Mesothelial cell of epicardium (in vitro differentiated cells): ENCODE results near the gene RAB8B. TPM values are rescaled to one million over a fixed set of nuclear protein-coding genes. Genes with fewer than 3 reads are reported as not detected.

ENCODE experiments used
- DNase-seq, 2 experiments: peaks; one replicate each; pipeline ENCODE4 v3.0.0; 2021; ENCODE audit warnings: low spot score in 2 of 2; ENCODE audit not compliant: unreplicated experiment in 2 of 2
- H3K27ac Mint-ChIP-seq: 2 replicates; pipeline ENCODE4 v1.8.0; 2021; ENCODE audit warnings: mixed read lengths
- H3K27me3 Mint-ChIP-seq: 2 replicates; pipeline ENCODE4 v1.8.0; 2021; ENCODE audit warnings: low read depth, mixed read lengths
- H3K36me3 Mint-ChIP-seq: 2 replicates; pipeline ENCODE4 v1.8.0; 2021; ENCODE audit warnings: mixed read lengths
- H3K4me1 Mint-ChIP-seq: 2 replicates; pipeline ENCODE4 v1.8.0; 2021; ENCODE audit warnings: mixed read lengths
- H3K4me3 Mint-ChIP-seq: 2 replicates; pipeline ENCODE4 v1.8.0; 2021; ENCODE audit warnings: mild to moderate bottlenecking, moderate library complexity, mixed read lengths
- H3K9me3 Mint-ChIP-seq: 2 replicates; pipeline ENCODE4 v1.8.0; 2021; ENCODE audit warnings: mixed read lengths
- total RNA-seq: library from RNA; stranded (reverse); gene quantifications from 3 replicates; pipeline ENCODE4 v1.2.1, GENCODE V29; 2021
- TF ChIP-seq, protein P1 (sequence below): fragments of 200-600 bp; sonication (generic); IDR thresholded peaks from one replicate; pipeline ENCODE4 v1.5.0; 2021; ENCODE audit warnings: antibody characterized with exemption; ENCODE audit not compliant: unreplicated experiment

RAB8B gene
- total RNA-seq, 1 donor from 2014 or later = 20.2 TPM

DNA sequence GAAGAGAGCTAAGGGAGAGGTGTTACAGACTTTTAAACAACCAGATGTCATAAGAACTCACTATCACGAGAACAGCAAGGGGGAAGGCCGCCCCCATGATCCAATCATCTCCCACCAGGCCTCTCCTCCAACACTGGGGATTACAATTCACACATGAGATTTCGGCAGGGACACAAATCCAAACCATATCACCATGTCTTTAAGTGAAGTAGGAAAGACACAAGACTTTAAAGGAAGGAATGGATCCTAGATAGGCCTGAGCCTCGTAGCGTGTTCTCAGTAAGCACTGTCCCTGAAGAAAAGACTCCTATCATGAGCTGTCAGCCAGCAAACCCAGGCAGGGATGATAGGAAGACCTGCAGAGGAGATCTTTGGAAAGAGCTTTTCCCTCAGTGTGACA lies 17.0 kb upstream of the RAB8B start:
- no peaks in the 10 kb centered on the region for H3K27me3 Mint-ChIP-seq
- no peak overlapping the region for H3K4me3 Mint-ChIP-seq
- no peak overlapping the region for H3K27ac Mint-ChIP-seq
- no peaks in the 10 kb centered on the region for H3K4me1 Mint-ChIP-seq
- H3K36me3 Mint-ChIP-seq = no peaks in the 10 kb centered on the region
- no peak for DNase-seq
- no peaks in the 10 kb centered on the region for H3K9me3 Mint-ChIP-seq
- TF ChIP-seq, protein P1, sequence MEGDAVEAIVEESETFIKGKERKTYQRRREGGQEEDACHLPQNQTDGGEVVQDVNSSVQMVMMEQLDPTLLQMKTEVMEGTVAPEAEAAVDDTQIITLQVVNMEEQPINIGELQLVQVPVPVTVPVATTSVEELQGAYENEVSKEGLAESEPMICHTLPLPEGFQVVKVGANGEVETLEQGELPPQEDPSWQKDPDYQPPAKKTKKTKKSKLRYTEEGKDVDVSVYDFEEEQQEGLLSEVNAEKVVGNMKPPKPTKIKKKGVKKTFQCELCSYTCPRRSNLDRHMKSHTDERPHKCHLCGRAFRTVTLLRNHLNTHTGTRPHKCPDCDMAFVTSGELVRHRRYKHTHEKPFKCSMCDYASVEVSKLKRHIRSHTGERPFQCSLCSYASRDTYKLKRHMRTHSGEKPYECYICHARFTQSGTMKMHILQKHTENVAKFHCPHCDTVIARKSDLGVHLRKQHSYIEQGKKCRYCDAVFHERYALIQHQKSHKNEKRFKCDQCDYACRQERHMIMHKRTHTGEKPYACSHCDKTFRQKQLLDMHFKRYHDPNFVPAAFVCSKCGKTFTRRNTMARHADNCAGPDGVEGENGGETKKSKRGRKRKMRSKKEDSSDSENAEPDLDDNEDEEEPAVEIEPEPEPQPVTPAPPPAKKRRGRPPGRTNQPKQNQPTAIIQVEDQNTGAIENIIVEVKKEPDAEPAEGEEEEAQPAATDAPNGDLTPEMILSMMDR = no peak

DNA sequence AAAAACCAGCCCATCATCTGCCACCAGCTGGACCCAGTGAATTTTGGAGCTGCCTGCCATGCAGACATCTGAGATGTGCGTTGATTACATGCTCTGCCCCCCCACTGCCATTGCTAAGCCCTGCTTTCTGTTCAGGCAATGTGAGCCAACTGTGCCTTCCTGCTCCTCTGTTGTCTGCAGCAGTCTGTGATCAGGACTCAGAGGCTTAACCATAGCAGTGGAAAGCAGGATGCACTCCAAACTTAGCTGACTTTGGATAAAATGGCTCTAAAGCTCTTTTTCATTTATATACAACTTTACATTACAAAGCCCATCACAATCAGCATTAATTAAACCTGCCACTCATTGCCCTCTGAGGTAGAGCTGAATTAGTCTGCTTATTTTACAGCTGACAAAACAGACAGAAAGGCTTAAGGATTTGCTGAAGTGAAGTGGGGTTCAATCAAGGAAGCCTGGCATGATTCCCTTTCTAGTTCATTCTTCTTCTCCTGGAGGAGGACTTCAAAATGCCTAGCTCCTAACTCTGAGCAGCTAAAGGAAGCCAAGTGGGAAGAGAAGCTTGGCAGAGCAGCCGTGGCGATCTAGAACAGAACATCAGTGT lies 16.5 kb upstream of the RAB8B start:
- Mint-ChIP-seq H3K4me1 (peaks cover 4% of the 10 kb centered on the region), H3K27ac (no peak overlapping the region), H3K27me3 (no peaks in the 10 kb centered on the region), H3K9me3 (no peaks in the 10 kb centered on the region), H3K36me3 (no peaks in the 10 kb centered on the region), H3K4me3 (no peak overlapping the region)
- TF ChIP-seq, protein P1 = no peak
- no peak for DNase-seq

DNA sequence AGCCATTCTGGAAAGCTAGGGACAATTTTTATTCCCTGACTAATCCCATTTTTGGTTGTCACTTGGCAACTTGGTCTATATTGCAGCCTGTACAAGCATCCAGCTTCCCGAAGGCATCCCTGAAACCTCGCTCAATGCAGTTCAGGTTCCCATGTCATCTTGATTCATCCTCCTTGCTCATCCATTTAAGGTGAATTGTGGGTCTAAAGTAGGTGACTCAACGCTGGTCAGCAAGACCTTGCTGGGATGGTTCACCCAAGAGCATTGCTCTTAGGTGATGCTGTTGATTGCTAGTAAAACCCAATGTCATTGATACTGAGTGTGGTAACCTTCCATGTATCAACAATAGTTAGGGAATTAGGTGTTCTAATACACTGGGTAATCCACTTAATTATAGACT lies 13.1 kb upstream of the RAB8B start:
- no peak for DNase-seq
- H3K27me3 Mint-ChIP-seq = no peaks in the 10 kb centered on the region
- TF ChIP-seq, protein P1 = no peak
- no peaks in the 10 kb centered on the region for H3K9me3 Mint-ChIP-seq
- H3K4me3 Mint-ChIP-seq = no peak overlapping the region
- no peaks in the 10 kb centered on the region for H3K36me3 Mint-ChIP-seq
- peaks cover 6% of the 10 kb centered on the region for H3K4me1 Mint-ChIP-seq
- no peak overlapping the region for H3K27ac Mint-ChIP-seq

DNA sequence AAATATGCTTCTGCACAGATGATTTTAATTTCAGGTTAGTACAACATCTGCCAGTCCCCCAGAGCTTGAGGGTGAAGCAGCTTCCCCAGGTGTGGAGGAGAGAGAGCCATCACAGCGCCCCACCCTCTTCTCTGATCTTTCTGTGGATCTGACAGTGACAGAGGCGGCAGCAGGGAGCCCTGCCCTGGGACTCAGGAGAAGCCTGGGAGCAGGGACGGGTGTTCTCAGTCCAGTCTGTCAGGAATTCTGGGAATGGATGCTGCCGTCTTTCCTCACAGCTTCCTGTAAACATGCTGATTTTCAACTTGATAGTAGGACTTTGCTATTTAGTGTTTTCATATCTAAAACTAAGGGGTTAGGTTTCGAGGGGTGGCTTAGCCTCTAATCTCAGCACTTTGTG lies 11.4 kb upstream of the RAB8B start:
- H3K4me3 Mint-ChIP-seq = no peak overlapping the region
- peaks cover 6% of the 10 kb centered on the region for H3K4me1 Mint-ChIP-seq
- no peaks in the 10 kb centered on the region for H3K27me3 Mint-ChIP-seq
- no peaks in the 10 kb centered on the region for H3K9me3 Mint-ChIP-seq
- TF ChIP-seq, protein P1 = no peak
- H3K27ac Mint-ChIP-seq = no peak overlapping the region
- DNase-seq = no peak
- H3K36me3 Mint-ChIP-seq = no peaks in the 10 kb centered on the region

DNA sequence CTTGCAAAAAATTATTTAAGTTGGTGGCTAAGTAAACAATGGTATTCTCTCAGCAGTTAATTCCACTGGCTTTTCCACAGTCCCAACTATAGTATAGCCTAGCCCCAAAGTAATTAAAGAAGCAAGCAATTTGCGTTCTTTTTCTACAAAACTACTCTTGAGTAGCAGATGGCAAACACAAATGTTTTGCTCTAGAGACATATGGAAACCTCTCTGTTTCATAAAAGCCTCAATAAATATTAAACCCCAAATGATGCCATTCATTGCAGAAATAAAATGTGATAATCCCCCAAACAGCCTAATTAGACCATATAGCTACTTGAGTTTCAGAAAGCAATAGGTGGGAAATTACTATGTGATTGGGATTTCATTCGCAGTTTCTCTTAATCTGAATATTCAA lies 8.7 kb upstream of the RAB8B start:
- Mint-ChIP-seq H3K27me3 (no peaks in the 10 kb centered on the region), H3K9me3 (no peaks in the 10 kb centered on the region), H3K36me3 (no peaks in the 10 kb centered on the region), H3K4me3 (no peak overlapping the region), H3K4me1 (peaks cover 6% of the 10 kb centered on the region), H3K27ac (no peak overlapping the region)
- TF ChIP-seq, protein P1 = no peak
- no peak for DNase-seq

DNA sequence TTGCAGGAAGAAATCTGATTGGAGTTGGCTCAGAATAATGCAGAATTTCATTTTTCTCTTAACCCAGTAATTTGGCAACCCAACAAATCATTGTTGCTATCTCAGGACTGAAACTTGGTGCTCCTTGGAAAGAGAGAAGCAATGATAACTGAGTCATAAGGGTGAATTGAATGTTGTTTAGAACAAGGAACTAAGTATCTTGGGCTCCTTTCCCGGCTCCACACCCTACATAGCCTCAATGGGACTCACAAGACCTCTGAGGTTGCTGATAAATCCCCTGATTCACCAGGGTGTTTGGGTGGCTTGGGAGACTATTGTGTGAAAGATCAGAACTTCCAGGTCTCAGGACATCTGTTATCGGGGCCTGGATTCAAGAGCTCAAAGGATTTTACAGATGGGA lies 7.8 kb upstream of the RAB8B start:
- no peaks in the 10 kb centered on the region for H3K27me3 Mint-ChIP-seq
- no peak for DNase-seq
- no peaks in the 10 kb centered on the region for H3K36me3 Mint-ChIP-seq

More for the DNA sequence above, 7.8 kb upstream of the RAB8B start:
- Mint-ChIP-seq H3K4me3 (no peak overlapping the region), H3K9me3 (no peaks in the 10 kb centered on the region), H3K27ac (no peak overlapping the region), H3K4me1 (peaks cover 6% of the 10 kb centered on the region)
- TF ChIP-seq, protein P1 = no peak
